Measurements from ENCODE around the gene OR6X1. TPM values are rescaled to one million over a fixed set of nuclear protein-coding genes. Genes with fewer than 3 reads are reported as not detected.
"Not testable (repeated sequence)": the region's sequence is repeated elsewhere in the genome, so short reads cannot be mapped to it uniquely, and the experiment has no call there.

OR6X1 gene
- total and polyA plus RNA-seq, 8 donors: not detected

DNA sequence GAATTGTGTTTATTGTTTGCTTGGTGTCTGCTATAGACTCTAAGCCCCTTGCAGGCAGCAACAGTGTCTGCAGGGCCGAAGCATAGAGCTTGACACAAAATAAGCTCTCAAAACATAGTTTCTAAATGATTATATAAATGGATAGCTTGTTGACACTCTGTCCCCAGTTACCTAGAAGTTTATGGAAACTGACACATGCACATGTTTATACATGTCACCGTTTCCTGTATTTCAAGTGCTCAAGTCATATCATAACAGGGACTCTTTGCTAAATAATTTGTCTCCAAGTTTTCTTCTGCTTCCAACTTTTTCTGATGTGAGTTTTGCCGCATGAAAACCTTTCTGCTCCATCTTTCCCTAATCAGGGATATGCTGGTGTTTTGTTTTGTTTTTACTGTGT is 3.7 kb upstream of the OR6X1 start:
- TF ChIP-seq, protein P1, sequence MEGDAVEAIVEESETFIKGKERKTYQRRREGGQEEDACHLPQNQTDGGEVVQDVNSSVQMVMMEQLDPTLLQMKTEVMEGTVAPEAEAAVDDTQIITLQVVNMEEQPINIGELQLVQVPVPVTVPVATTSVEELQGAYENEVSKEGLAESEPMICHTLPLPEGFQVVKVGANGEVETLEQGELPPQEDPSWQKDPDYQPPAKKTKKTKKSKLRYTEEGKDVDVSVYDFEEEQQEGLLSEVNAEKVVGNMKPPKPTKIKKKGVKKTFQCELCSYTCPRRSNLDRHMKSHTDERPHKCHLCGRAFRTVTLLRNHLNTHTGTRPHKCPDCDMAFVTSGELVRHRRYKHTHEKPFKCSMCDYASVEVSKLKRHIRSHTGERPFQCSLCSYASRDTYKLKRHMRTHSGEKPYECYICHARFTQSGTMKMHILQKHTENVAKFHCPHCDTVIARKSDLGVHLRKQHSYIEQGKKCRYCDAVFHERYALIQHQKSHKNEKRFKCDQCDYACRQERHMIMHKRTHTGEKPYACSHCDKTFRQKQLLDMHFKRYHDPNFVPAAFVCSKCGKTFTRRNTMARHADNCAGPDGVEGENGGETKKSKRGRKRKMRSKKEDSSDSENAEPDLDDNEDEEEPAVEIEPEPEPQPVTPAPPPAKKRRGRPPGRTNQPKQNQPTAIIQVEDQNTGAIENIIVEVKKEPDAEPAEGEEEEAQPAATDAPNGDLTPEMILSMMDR (IDR thresholded peaks at IDR 0.05): no peak
- no peak for DNase-seq

DNA sequence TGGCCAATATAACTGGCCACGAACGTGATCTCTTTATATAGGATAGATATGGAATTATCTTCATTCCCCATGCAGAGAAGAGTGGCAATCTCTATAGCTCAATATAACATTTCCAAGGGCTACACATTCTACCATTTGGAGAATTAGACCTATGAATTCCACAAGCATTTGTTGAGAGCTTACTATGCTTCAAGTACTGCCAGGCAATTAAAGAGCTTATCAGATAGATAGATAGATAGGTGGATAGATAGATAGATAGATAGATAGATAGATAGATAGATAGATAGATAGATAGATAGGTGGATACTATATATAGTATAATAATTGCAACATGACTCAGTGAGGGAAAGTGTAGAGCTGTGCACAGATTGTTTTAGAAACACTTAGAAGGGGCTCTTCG is 1.5 kb upstream of the OR6X1 start:
- intact Hi-C loops (cut with DNase I): no loop called here

More for the DNA sequence above, 3.7 kb upstream of the OR6X1 start:
- intact Hi-C loops (cut with DNase I): no loop called here
- H3K27me3 ChIP-seq: no peaks in the 10 kb centered on the region
- H3K36me3 ChIP-seq: no peaks in the 10 kb centered on the region
- peaks cover 0 to 20% of the 10 kb centered on the region in 2 donors for H3K9me3 ChIP-seq
- no peak overlapping the region for H3K4me3 ChIP-seq
- no peak overlapping the region for H3K27ac ChIP-seq
- no peaks in the 10 kb centered on the region for H3K4me1 ChIP-seq
- ATAC-seq: no peak

DNA sequence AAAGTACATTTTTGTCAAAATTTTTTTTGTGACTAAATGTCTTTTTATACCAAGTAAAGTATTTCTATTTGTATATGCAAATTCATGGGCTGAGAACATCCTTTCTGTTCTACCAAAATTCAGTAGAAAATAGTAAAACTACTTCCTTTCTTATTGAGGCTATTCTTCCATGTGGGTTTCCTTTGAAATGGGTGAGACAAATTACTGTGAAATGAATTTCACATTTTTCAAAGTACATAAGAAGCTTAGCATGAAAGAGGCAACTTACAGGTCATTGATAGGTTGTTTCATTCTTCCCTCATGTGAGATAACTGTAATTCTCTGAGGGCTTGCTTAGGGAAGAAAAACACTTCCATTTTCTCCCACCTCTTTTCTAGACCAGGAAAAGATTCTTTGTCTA is 1.0 kb upstream of the OR6X1 start:
- TF ChIP-seq, protein P1 (IDR thresholded peaks at IDR 0.05): no peak
- intact Hi-C loops (cut with DNase I): no loop called here
- H3K4me1 ChIP-seq: no peaks in the 10 kb centered on the region
- no peak overlapping the region for H3K27ac ChIP-seq
- no peaks in the 10 kb centered on the region for H3K9me3 ChIP-seq
- H3K4me3 ChIP-seq: no peak overlapping the region
- DNase-seq (no peak), ATAC-seq (no peak)
- H3K27me3 ChIP-seq: no peaks in the 10 kb centered on the region
- no peaks in the 10 kb centered on the region for H3K36me3 ChIP-seq

More for the DNA sequence above, 1.5 kb upstream of the OR6X1 start:
- Histone ChIP-seq H3K4me3 (no peak overlapping the region), H3K27ac (no peak overlapping the region), H3K4me1 (no peaks in the 10 kb centered on the region), H3K27me3 (no peaks in the 10 kb centered on the region), H3K9me3 (no peaks in the 10 kb centered on the region), H3K36me3 (no peaks in the 10 kb centered on the region)
- TF ChIP-seq, protein P1 (IDR thresholded peaks at IDR 0.05): no peak
- no peak for DNase-seq
- no peak for ATAC-seq

DNA sequence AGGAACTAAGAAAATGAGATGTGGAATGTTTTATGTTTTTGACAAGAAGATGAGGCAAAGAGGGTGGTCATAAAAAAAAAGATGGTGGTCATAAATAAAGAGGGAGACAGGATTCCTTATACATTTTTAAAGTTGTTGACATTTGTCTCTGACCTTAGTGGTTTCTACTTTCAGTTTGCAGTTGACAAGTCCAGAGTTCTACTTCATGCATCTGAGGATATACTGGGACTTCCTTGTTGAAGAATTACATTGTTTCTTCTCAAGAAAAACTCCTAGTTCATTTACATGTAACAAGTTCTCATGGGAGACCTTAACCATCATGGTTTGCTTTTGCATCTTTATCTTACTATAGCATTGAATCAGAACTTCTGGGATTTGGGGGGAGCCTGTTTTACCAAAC is 1.2 kb downstream of the OR6X1 start:
- H3K27me3 ChIP-seq: no peaks in the 10 kb centered on the region
- intact Hi-C loops (cut with DNase I): no loop called here

DNA sequence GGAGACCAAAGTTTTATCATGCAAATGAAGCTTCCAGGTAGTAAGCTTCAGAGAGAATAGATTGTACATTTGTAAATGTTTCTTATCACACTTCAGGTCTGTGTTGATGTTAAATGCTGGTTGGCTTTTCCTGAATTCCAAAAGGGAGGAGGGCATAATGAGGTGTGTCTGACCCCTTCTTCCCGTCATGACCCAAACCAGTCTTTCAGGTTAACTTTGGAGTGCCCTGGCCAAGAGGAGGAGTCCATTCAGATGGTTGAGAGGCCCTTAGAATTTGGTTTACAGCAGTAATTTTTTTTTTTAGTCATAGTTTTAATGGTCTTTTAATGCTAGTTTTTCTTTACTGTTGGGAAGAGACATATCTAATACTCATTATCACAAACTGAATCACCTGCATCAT is 2.5 kb downstream of the OR6X1 start:
- no peaks in the 10 kb centered on the region for H3K9me3 ChIP-seq

More for the DNA sequence above, 1.2 kb downstream of the OR6X1 start:
- Histone ChIP-seq H3K36me3 (no peaks in the 10 kb centered on the region), H3K9me3 (no peaks in the 10 kb centered on the region), H3K4me1 (no peaks in the 10 kb centered on the region), H3K27ac (no peak overlapping the region), H3K4me3 (no peak overlapping the region)
- no peak for ATAC-seq
- TF ChIP-seq, protein P1 (IDR thresholded peaks at IDR 0.05): no peak
- no peak for DNase-seq

DNA sequence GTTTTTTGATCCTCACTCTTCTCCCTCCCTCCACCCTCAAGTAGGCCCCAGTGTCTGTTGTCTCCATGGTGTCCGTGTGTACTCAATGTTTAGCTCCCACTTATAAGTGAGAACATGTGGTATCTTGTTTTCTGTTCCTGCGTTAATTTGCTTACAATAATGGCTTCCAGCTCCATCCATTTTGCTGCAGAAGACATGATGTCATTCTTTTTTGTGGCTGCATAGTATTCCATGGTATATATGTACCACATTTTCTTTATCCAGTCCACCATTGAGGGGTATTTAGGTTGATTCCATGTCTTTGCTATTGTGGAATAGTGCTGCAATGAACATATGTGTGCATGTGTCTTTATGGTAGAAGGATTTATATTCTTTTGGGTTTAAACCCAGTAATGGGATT is 6.0 kb downstream of the OR6X1 start:
- H3K4me3 ChIP-seq; H3K4me1 ChIP-seq; H3K36me3 ChIP-seq; intact Hi-C loops (cut with DNase I); H3K9me3 ChIP-seq; ATAC-seq; DNase-seq; H3K27ac ChIP-seq; H3K27me3 ChIP-seq: not testable (repeated sequence)

More for the DNA sequence above, 2.5 kb downstream of the OR6X1 start:
- Histone ChIP-seq H3K27me3 (no peaks in the 10 kb centered on the region), H3K4me1 (no peaks in the 10 kb centered on the region), H3K27ac (no peak overlapping the region), H3K36me3 (no peaks in the 10 kb centered on the region), H3K4me3 (no peak overlapping the region)
- TF ChIP-seq, protein P1 (IDR thresholded peaks at IDR 0.05): no peak
- intact Hi-C loops (cut with DNase I): no loop called here
- peak in 2 of 4 donors; percentile 7 to 52 for DNase-seq
- ATAC-seq: peak; percentile 59

Data from left lung (tissue), 10 donors.